ENCODE measurements around the gene ITCH. TPM values are rescaled to one million over a fixed set of nuclear protein-coding genes. Genes with fewer than 3 reads are reported as not detected.

The ITCH gene
- total RNA-seq = 53.9 and 67.2 TPM in 2 replicates

DNA sequence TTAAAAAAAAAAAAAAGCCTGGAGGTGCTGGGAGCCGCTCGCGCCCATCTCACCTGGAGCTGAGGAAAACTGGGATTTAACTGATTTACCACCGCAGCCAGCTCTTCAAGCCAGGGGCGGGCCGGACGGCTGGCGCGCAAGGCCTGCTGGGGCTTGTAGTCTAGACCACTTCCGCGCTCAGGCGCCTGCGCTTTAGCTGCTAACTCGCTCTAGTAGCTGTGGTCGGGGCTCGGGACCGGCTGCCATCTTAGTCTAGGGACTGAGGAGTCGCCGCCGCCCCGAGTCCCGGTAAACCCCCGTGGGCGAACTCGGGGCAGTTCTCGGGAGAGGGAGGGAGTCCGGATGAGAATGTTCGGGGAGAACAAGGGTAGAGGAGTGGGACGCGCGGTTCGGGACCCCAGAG is at the start of gene ITCH:
TSS of gene ITCH (plus strand) at position 212 of the 403 bp plus-strand sequence. CDS start 30,539 bp downstream, outside the sequence.

DNA sequence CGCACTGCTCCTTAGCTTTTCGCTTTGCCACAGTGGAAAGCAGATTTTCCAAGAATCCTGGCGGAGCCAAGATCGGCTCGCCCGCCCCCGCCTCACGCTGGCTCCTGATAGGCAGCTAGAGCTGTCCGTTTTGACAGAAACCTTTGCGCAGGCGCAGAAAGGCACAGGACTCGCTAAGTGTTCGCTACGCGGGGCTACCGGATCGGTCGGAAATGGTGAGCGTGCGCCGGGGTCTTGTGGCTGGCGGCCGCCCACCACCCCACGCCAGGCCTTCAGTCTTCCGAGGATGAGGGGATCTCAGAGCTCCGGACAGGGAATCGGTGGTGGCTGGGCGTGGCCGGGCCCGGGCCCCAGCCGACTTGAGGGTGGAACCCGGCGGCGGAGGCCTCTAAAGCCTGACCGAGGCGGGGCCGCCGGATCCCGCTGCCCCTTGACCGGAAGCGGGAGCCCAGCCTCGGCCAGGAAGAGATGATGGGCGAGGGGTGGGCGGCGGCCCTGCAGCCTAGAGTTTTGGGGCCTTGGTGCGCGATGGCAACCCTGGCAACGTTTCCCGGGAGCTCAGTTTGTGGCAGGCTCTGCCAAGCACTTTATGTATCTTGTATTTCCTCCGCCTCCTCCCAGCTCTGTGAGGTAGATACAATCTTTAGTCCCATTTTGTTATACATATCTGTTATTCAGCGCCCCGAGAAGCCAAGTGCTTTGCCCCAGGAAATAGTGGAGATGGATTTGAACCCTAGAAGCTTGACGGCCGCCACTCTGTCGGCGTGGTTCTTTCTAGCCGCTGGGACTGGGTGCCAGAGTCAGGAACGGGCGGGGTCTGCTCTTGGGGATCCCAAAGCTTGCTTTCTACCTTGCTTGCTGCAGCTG is 153.4 kb downstream of the ITCH start, which contains the start of gene DYNLRB1:
TSS of gene DYNLRB1 (plus strand) at position 176 of the 867 bp plus-strand sequence. CDS start at position 213, 37 bp downstream.

DNA sequence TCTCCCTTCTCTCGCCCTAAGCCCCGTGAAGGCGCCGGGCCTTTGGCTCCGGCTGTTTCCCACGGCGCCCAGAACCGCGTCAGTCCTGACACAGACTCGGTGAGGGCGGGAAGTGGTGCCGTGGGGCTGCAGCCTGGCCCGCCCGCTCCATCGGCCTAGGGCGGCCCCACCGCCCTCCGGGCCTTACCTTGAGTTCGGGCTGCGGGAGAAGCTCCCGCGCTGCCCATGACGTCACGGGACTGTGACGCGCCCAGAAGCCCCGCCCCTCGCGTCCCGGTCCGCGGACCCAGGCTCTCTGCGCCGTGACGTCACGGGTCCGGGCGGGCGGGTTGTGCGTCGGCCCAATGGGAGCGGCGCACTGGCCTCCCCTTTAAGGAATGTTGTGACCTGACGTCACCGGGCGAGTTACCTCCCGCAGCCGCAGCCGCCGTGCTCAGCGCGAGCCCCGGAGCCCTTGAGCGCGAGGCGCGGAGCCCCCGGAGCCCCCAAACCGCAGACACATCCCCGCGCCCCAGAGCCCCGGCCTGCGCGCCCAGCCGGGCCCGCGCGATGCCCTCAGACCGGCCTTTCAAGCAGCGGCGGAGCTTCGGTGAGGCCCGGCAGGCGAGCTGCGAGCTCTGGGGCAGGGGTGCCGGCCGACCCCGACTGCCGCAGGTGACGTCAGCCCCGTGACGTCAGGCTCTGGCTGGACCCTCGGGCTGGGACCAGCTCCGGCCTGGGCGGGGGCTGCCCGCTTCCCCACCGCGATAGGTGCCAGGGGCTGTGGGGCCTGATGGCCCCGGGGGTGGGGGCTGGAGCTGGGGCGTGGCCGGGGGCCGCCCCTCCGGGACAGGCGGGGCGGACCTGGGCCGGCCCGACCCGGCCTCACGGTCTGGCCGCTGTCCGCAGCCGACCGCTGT is 195.5 kb downstream of the ITCH start, which contains the start of gene MAP1LC3A:
TSS of gene MAP1LC3A (plus strand) at position 399 of the 899 bp plus-strand sequence. CDS start at position 550, 151 bp downstream.

Other genes with a start within 250 kb of the ITCH start
- not detected in 2 replicates for gene ASIP, start 121.8 kb upstream of the ITCH start, total RNA-seq
- gene AHCY, start 59.9 kb upstream of the ITCH start, total RNA-seq = 53.2 and 83.2 TPM in 2 replicates
- 51.7 and 71.0 TPM in 2 replicates for gene DYNLRB1, start 153.1 kb downstream of the ITCH start, total RNA-seq
- 21.9 and 28.9 TPM in 2 replicates for gene MAP1LC3A, start 195.4 kb downstream of the ITCH start, total RNA-seq

All from dermis lymphatic vessel endothelial cell (primary cell).